ENCODE results near the gene MRTFB.

DNA sequence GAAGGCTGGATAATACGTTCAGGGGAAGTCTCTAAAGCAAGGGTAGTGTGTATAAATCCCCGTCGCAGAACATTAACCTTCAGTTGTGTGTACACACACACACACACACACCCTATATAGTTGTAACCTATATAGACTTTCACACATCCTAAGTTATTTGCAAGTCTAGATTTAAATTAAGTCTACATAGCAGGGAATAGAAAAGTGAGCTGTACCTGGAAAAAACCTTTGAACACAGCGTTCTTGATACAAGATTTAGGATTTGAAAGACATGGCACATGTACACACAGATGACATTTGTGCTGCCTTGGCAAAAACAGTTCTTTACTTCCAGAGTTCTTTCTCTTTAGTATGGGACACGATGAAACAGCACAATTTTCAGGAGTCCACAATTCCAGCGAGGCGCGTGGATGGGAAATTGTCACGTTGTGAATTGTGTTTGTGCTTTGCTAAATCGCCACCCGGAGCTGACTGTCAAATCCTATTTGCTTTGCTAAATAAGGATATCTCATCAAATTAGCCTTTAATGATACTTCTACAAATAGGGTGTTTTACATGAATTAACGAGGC is 233.9 kb downstream of the MRTFB start:
- TF ChIP-seq, protein P1, sequence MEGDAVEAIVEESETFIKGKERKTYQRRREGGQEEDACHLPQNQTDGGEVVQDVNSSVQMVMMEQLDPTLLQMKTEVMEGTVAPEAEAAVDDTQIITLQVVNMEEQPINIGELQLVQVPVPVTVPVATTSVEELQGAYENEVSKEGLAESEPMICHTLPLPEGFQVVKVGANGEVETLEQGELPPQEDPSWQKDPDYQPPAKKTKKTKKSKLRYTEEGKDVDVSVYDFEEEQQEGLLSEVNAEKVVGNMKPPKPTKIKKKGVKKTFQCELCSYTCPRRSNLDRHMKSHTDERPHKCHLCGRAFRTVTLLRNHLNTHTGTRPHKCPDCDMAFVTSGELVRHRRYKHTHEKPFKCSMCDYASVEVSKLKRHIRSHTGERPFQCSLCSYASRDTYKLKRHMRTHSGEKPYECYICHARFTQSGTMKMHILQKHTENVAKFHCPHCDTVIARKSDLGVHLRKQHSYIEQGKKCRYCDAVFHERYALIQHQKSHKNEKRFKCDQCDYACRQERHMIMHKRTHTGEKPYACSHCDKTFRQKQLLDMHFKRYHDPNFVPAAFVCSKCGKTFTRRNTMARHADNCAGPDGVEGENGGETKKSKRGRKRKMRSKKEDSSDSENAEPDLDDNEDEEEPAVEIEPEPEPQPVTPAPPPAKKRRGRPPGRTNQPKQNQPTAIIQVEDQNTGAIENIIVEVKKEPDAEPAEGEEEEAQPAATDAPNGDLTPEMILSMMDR (IDR thresholded peaks at IDR 0.05) = no peak
- no peak for TF ChIP-seq POLR2AphosphoS5 (IDR thresholded peaks at IDR 0.05)
- TF ChIP-seq EP300 (IDR thresholded peaks at IDR 0.05) = no peak
- no peak for TF ChIP-seq POLR2A (IDR thresholded peaks at IDR 0.05)

All from stomach (tissue), 4 donors.